HepG2 (cell line): ENCODE measurements around the gene PPP4R4. TPM values are rescaled to one million over a fixed set of nuclear protein-coding genes. Genes with fewer than 3 reads are reported as not detected.

Experiments used
- BHLHE40 ChIP-seq: IDR thresholded peaks from 2 replicates; pipeline ENCODE4 v1.6.1; 2011; ENCODE audit warnings: low read length, improper control_type of control experiment
- ELF3 ChIP-seq: IDR thresholded peaks from 2 replicates; pipeline ENCODE4 v1.6.1; 2016; ENCODE audit warnings: missing genetic modification reagents, missing compliant biosample characterization
- FOXC1 ChIP-seq: sonication (generic); formaldehyde crosslinking; IDR thresholded peaks from 2 replicates; pipeline ENCODE4 v1.8.0; 2022; ENCODE audit warnings: mild to moderate bottlenecking, missing genetic modification reagents, borderline replicate concordance
- IRX3 ChIP-seq: sonication (generic); formaldehyde crosslinking; IDR thresholded peaks from 2 replicates; pipeline ENCODE4 v1.8.1; 2023; ENCODE audit warnings: mild to moderate bottlenecking, low read depth, missing genetic modification reagents, borderline replicate concordance
- KDM3A ChIP-seq: IDR thresholded peaks from 2 replicates; pipeline ENCODE4 v1.6.1; 2018; ENCODE audit warnings: low read depth, missing compliant biosample characterization
- KDM4B ChIP-seq: sonication (generic); formaldehyde crosslinking; IDR thresholded peaks from 2 replicates; pipeline ENCODE4 v1.4.0; 2020; ENCODE audit warnings: missing genetic modification reagents
- KDM5A ChIP-seq: fragments of 200-600 bp; sonication (generic); IDR thresholded peaks from 2 replicates; pipeline ENCODE4 v1.7.0; 2018; ENCODE audit warnings: antibody characterized with exemption, mild to moderate bottlenecking, low read length, borderline replicate concordance
- POLR2AphosphoS2 ChIP-seq: IDR thresholded peaks from 2 replicates; pipeline ENCODE4 v1.6.1; 2011; ENCODE audit warnings: low read depth, low read length, improper control_type of control experiment
- SMAD9 ChIP-seq: sonication (generic); formaldehyde crosslinking; IDR thresholded peaks from 2 replicates; pipeline ENCODE4 v1.5.1; 2020; ENCODE audit warnings: mild to moderate bottlenecking, missing genetic modification reagents
- ZBTB1 ChIP-seq: sonication (generic); formaldehyde crosslinking; IDR thresholded peaks from 2 replicates; pipeline ENCODE4 v1.4.0; 2020; ENCODE audit warnings: missing genetic modification reagents, borderline replicate concordance
- ZFY ChIP-seq: sonication (generic); formaldehyde crosslinking; IDR thresholded peaks from 2 replicates; pipeline ENCODE4 v1.4.0; 2020; ENCODE audit warnings: missing genetic modification reagents
- ZNF234 ChIP-seq: sonication (generic); formaldehyde crosslinking; conservative IDR thresholded peaks from 2 replicates; pipeline ENCODE4 v1.5.1; 2020; ENCODE audit warnings: mild to moderate bottlenecking, missing genetic modification reagents
- ZNF3 ChIP-seq: IDR thresholded peaks from 2 replicates; pipeline ENCODE4 v1.7.0; 2017; ENCODE audit warnings: inconsistent platforms
- ZNF432 ChIP-seq: sonication (generic); formaldehyde crosslinking; IDR thresholded peaks from 2 replicates; pipeline ENCODE4 v1.5.0; 2020; ENCODE audit warnings: missing genetic modification reagents, mild to moderate bottlenecking, borderline replicate concordance
- ZNF569 ChIP-seq: sonication (generic); formaldehyde crosslinking; IDR thresholded peaks from 2 replicates; pipeline ENCODE4 v1.5.0; 2020; ENCODE audit warnings: mild to moderate bottlenecking, missing genetic modification reagents, moderate library complexity, borderline replicate concordance
- ZNF746 ChIP-seq: sonication (generic); formaldehyde crosslinking; IDR thresholded peaks from 2 replicates; pipeline ENCODE4 v1.8.0; 2022; ENCODE audit warnings: mild to moderate bottlenecking, missing genetic modification reagents
- polyA plus RNA-seq, 8 experiments: library from polyadenylated mRNA; depleted of rRNA in 3 of 8; stranded (reverse) in 7 of 8; unstranded in 1 of 8; fragments of >200 nt; fragmentation: Illumina TruSeq in 4 of 8; extraction: Trizol in 4 of 8; gene quantifications; 2 replicates each; pipeline versions ENCODE4 v1.2.1 to v1.2.3, GENCODE V29; 2011 to 2016; ENCODE audit warnings: low read depth in 4 of 8, missing spikeins in 1 of 8, mixed read lengths in 1 of 8; ENCODE audit not compliant: insufficient read depth in 1 of 8
- total RNA-seq, 5 experiments: library from RNA; depleted of rRNA; stranded (reverse); fragments of >200 nt; fragmentation: Illumina TruSeq; extraction: Trizol; gene quantifications; 2 replicates each; pipeline ENCODE4 v1.2.3, GENCODE V29; 2016; ENCODE audit warnings: low read depth in 1 of 5
- TF ChIP-seq, protein P1 (sequence below): sonication (generic); formaldehyde crosslinking; IDR thresholded peaks from 2 replicates; pipeline ENCODE4 v1.4.0; 2020; ENCODE audit warnings: low read depth, mild to moderate bottlenecking, missing genetic modification reagents
- TF ChIP-seq, protein P2 (sequence below): IDR thresholded peaks from 2 replicates; pipeline ENCODE4 v1.6.1; 2016; ENCODE audit warnings: missing compliant biosample characterization, missing genetic modification reagents, borderline replicate concordance
- TF ChIP-seq, protein P3 (sequence below): sonication (generic); formaldehyde crosslinking; IDR thresholded peaks from 2 replicates; pipeline ENCODE4 v1.5.0; 2020; ENCODE audit warnings: mild to moderate bottlenecking, missing genetic modification reagents, moderate library complexity
- TF ChIP-seq, protein P4 (sequence below): sonication (generic); formaldehyde crosslinking; IDR thresholded peaks from 2 replicates; pipeline ENCODE4 v1.4.0; 2020; ENCODE audit warnings: missing genetic modification reagents

PPP4R4 gene
- total and polyA plus RNA-seq, 2 of the 13 experiments (the other 11 are each of a cell fraction or from before 2014, with no cell fraction given), result 9.5 to 19.8 TPM

GRCh38 chr14:94292872-94293577 lies 118.9 kb downstream of the PPP4R4 start, which contains the start of gene SERPINA10 (continued):
- TF ChIP-seq ZBTB1 (CRISPR knock-in tag) (no peak), KDM5A (no peak), FOXC1 (CRISPR knock-in tag) (peak; percentile 63; the same call in 1 of the 2 replicates), BHLHE40 (0 out of 2 replicates have a peak, but pooled peaks have one; percentile 14), ZNF569 (no peak), IRX3 (CRISPR knock-in tag) (peak; percentile 70; the same call in 1 of the 2 replicates), ELF3 (CRISPR knock-in tag) (peak; percentile 85), KDM3A (CRISPR knock-in tag) (peak; percentile 21; the same call in 1 of the 2 replicates), ZNF432 (no peak), ZNF234 (CRISPR knock-in tag) (no peak), KDM4B (CRISPR knock-in tag) (no peak), SMAD9 (CRISPR knock-in tag) (no peak), ZFY (CRISPR knock-in tag) (0 out of 2 replicates have a peak, but pooled peaks have one; percentile 30), ZNF3 (CRISPR knock-in tag) (no peak), POLR2AphosphoS2 (no peak), ZNF746 (no peak)
- TF ChIP-seq, protein P1, sequence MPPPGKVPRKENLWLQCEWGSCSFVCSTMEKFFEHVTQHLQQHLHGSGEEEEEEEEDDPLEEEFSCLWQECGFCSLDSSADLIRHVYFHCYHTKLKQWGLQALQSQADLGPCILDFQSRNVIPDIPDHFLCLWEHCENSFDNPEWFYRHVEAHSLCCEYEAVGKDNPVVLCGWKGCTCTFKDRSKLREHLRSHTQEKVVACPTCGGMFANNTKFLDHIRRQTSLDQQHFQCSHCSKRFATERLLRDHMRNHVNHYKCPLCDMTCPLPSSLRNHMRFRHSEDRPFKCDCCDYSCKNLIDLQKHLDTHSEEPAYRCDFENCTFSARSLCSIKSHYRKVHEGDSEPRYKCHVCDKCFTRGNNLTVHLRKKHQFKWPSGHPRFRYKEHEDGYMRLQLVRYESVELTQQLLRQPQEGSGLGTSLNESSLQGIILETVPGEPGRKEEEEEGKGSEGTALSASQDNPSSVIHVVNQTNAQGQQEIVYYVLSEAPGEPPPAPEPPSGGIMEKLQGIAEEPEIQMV, result peak; percentile 85; the same call in 1 of the 2 replicates
- TF ChIP-seq, protein P2, sequence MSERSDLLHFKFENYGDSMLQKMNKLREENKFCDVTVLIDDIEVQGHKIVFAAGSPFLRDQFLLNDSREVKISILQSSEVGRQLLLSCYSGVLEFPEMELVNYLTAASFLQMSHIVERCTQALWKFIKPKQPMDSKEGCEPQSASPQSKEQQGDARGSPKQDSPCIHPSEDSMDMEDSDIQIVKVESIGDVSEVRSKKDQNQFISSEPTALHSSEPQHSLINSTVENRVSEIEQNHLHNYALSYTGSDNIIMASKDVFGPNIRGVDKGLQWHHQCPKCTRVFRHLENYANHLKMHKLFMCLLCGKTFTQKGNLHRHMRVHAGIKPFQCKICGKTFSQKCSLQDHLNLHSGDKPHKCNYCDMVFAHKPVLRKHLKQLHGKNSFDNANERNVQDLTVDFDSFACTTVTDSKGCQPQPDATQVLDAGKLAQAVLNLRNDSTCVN (CRISPR knock-in tag), result no peak; the same call in 1 of the 2 replicates
- TF ChIP-seq, protein P3, sequence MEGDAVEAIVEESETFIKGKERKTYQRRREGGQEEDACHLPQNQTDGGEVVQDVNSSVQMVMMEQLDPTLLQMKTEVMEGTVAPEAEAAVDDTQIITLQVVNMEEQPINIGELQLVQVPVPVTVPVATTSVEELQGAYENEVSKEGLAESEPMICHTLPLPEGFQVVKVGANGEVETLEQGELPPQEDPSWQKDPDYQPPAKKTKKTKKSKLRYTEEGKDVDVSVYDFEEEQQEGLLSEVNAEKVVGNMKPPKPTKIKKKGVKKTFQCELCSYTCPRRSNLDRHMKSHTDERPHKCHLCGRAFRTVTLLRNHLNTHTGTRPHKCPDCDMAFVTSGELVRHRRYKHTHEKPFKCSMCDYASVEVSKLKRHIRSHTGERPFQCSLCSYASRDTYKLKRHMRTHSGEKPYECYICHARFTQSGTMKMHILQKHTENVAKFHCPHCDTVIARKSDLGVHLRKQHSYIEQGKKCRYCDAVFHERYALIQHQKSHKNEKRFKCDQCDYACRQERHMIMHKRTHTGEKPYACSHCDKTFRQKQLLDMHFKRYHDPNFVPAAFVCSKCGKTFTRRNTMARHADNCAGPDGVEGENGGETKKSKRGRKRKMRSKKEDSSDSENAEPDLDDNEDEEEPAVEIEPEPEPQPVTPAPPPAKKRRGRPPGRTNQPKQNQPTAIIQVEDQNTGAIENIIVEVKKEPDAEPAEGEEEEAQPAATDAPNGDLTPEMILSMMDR (CRISPR knock-in tag), result no peak
- TF ChIP-seq, protein P4, sequence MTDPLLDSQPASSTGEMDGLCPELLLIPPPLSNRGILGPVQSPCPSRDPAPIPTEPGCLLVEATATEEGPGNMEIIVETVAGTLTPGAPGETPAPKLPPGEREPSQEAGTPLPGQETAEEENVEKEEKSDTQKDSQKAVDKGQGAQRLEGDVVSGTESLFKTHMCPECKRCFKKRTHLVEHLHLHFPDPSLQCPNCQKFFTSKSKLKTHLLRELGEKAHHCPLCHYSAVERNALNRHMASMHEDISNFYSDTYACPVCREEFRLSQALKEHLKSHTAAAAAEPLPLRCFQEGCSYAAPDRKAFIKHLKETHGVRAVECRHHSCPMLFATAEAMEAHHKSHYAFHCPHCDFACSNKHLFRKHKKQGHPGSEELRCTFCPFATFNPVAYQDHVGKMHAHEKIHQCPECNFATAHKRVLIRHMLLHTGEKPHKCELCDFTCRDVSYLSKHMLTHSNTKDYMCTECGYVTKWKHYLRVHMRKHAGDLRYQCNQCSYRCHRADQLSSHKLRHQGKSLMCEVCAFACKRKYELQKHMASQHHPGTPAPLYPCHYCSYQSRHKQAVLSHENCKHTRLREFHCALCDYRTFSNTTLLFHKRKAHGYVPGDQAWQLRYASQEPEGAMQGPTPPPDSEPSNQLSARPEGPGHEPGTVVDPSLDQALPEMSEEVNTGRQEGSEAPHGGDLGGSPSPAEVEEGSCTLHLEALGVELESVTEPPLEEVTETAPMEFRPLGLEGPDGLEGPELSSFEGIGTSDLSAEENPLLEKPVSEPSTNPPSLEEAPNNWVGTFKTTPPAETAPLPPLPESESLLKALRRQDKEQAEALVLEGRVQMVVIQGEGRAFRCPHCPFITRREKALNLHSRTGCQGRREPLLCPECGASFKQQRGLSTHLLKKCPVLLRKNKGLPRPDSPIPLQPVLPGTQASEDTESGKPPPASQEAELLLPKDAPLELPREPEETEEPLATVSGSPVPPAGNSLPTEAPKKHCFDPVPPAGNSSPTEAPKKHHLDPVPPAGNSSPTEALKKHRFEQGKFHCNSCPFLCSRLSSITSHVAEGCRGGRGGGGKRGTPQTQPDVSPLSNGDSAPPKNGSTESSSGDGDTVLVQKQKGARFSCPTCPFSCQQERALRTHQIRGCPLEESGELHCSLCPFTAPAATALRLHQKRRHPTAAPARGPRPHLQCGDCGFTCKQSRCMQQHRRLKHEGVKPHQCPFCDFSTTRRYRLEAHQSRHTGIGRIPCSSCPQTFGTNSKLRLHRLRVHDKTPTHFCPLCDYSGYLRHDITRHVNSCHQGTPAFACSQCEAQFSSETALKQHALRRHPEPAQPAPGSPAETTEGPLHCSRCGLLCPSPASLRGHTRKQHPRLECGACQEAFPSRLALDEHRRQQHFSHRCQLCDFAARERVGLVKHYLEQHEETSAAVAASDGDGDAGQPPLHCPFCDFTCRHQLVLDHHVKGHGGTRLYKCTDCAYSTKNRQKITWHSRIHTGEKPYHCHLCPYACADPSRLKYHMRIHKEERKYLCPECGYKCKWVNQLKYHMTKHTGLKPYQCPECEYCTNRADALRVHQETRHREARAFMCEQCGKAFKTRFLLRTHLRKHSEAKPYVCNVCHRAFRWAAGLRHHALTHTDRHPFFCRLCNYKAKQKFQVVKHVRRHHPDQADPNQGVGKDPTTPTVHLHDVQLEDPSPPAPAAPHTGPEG (CRISPR knock-in tag), result peak; percentile 46; the same call in 1 of the 2 replicates
